ENCODE data around the gene BEST4. TPM values are rescaled to one million over a fixed set of nuclear protein-coding genes. Genes with fewer than 3 reads are reported as not detected.
A peak's percentile ranks its signal among the peaks of the same experiment; 100 is the strongest.

BEST4 gene
- total and polyA plus RNA-seq, 2 of the 13 experiments (the other 11 are each of a cell fraction or from before 2014, with no cell fraction given) = 0.77 to 1.4 TPM

DNA sequence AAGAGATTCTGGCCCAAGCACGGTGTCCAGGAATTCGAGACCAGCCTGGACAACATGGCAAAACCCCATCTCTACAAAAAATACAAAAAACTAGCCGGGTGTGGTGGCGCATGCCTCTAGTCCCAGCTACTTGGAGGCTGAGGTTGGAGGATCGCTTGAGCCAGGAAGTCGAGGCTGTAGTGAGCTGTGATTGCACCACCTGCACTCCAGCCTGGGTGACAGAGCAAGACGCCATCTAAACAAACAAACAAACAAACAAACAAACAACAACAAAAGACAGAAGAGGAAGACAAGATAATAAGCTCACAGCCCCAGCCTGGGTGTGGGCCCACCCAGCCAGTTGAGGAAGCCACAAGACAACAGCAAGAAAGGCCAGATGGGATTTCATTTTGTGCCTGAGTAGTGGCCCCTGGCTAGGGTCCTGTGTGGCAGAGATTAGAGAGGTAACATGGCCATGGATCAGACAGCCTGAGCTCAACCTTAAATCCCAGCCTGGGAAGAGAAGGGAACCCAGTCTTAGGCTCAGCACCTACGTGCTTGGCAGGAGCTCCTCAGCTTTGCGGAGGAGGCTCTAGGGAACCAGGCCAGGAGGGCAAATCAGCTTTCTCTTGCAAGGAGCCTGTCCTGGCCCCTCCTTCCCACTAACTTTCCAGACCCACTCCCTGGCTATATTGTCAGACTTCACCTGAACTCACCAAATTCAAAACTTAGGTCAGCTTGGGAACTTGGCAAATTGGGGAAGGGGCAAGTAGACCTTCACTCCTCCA, 4.9 kb upstream of the BEST4 start:
- intact Hi-C loops (cut with micrococcal nuclease; ENCODE audit: unreplicated experiment) = loop anchor here (2.0 kb wide), 2 partner anchors 16 to 34 kb away; partner anchors contain the start of gene BTBD19
- peaks cover 32% of the 10 kb centered on the region for H3K4me1 ChIP-seq (ENCODE audit: insufficient read depth, low read length)
- no peak overlapping the region for H3K27ac ChIP-seq (ENCODE audit: extremely low read length, insufficient read depth, low read length)
- peaks cover 0 to 9% of the 10 kb centered on the region in 2 experiments; a peak in 2 of 5 replicates for H3K27me3 ChIP-seq (ENCODE audit: control insufficient read depth in 1 of 2, insufficient read depth in 2 of 2, low read length in 2 of 2)
- no peaks in the 10 kb centered on the region for H3K79me2 ChIP-seq (ENCODE audit: insufficient read depth, low read length)
- TF ChIP-seq ZNF678 (CRISPR knock-in tag; IDR thresholded peaks at IDR 0.05) (no peak), KAT8 (CRISPR knock-in tag; IDR thresholded peaks at IDR 0.05) (no peak), FOXP1 (IDR thresholded peaks at IDR 0.05) (0 out of 2 replicates have a peak, but pooled peaks have one; percentile 7), FOXP1 (CRISPR knock-in tag; IDR thresholded peaks at IDR 0.05) (no peak), MYC (CRISPR knock-in tag; IDR thresholded peaks at IDR 0.05; ENCODE audit: borderline replicate concordance) (0 out of 2 replicates have a peak, but pooled peaks have one; percentile 0), PHB2 (IDR thresholded peaks at IDR 0.05; ENCODE audit: partially characterized antibody) (no peak)
- TF ChIP-seq, protein P1, sequence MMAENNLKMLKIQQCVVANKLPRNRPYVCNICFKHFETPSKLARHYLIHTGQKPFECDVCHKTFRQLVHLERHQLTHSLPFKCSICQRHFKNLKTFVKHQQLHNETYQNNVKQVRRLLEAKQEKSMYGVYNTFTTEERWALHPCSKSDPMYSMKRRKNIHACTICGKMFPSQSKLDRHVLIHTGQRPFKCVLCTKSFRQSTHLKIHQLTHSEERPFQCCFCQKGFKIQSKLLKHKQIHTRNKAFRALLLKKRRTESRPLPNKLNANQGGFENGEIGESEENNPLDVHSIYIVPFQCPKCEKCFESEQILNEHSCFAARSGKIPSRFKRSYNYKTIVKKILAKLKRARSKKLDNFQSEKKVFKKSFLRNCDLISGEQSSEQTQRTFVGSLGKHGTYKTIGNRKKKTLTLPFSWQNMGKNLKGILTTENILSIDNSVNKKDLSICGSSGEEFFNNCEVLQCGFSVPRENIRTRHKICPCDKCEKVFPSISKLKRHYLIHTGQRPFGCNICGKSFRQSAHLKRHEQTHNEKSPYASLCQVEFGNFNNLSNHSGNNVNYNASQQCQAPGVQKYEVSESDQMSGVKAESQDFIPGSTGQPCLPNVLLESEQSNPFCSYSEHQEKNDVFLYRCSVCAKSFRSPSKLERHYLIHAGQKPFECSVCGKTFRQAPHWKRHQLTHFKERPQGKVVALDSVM (CRISPR knock-in tag; IDR thresholded peaks at IDR 0.05) = peak; percentile 45; the same call in 1 of the 2 replicates
- TF ChIP-seq, protein P2, sequence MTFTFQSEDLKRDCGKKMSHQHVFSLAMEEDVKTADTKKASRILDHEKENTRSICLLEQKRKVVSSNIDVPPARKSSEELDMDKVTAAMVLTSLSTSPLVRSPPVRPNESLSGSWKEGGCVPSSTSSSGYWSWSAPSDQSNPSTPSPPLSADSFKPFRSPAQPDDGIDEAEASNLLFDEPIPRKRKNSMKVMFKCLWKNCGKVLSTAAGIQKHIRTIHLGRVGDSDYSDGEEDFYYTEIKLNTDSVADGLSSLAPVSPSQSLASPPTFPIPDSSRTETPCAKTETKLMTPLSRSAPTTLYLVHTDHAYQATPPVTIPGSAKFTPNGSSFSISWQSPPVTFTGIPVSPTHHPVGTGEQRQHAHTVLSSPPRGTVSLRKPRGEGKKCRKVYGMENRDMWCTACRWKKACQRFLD (CRISPR knock-in tag; IDR thresholded peaks at IDR 0.05; ENCODE audit: borderline replicate concordance) = no peak
- TF ChIP-seq, protein P3, sequence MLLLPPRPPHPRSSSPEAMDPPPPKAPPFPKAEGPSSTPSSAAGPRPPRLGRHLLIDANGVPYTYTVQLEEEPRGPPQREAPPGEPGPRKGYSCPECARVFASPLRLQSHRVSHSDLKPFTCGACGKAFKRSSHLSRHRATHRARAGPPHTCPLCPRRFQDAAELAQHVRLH (CRISPR knock-in tag; IDR thresholded peaks at IDR 0.05; ENCODE audit: borderline replicate concordance, low read depth) = no peak
- ChIA-PET POLR2A (interaction anchor here (0.6 to 2.8 kb wide), 8 partner anchors 8 to 219 kb away, joined by 4 to 23 read pairs (median 6); partner anchors contain the start of genes BTBD19, DYNLT4, HECTD3 and RPS8), CTCF (ENCODE audit: low intra/inter-chr PET ratio, low total read pairs) (interaction anchor here (0.6 to 2.2 kb wide), 2 partner anchors 38 to 43 kb away, joined by 3 to 8 read pairs; no protein-coding TSS in a partner anchor)
- WGBS (ENCODE audit: low lambda C conversion rate) = 46% methylated on average over 7 of the region's 9 CpGs
- in situ Hi-C loops (cut with HindIII; ENCODE audit: extremely low pct_ligation_motif_present, low pct_unique_long_range_greater_than_20kb) = loop anchor here (5.0 kb wide), 1 partner anchor 34 kb away; no protein-coding TSS in a partner anchor
- DNase-seq (ENCODE audit: low spot score) (no peak), FAIRE-seq (no peak), ATAC-seq (peak; percentile 6; the same call in 1 of the 3 replicates)
- H3K9ac ChIP-seq (ENCODE audit: insufficient read depth, low read depth, low read length) = no peak overlapping the region
- no peak overlapping the region for H3K4me3 ChIP-seq (replicated peaks in 1 of 3; ENCODE audit: insufficient read depth in 1 of 3, low read depth in 2 of 3, low read length in 3 of 3)
- BruUV-seq (replicated peaks) = no TSS peak
- H4K20me1 ChIP-seq (ENCODE audit: insufficient read depth, low read length) = no peaks in the 10 kb centered on the region
- H3K36me3 ChIP-seq (replicated peaks in 1 of 2; ENCODE audit: control insufficient read depth in 1 of 2, insufficient read depth in 2 of 2, low read length in 2 of 2) = no peaks in the 10 kb centered on the region
- H2AFZ ChIP-seq (ENCODE audit: low read length) = no peak overlapping the region
- H3K4me2 ChIP-seq (ENCODE audit: low read depth, low read length) = no peak overlapping the region
- no peaks in the 10 kb centered on the region for H3K9me3 ChIP-seq (ENCODE audit: low read length)

Measured in HepG2 (cell line).